ENCODE data around the gene PDE4D. TPM values are rescaled to one million over a fixed set of nuclear protein-coding genes. Genes with fewer than 3 reads are reported as not detected.
A peak's percentile ranks its signal among the peaks of the same experiment; 100 is the strongest.
"Not testable (repeated sequence)": the region's sequence is repeated elsewhere in the genome, so short reads cannot be mapped to it uniquely, and the experiment has no call there.

Gene PDE4D
- total RNA-seq, 1 experiment from 2014 or later = 4.9 TPM

GRCh38 chr5:59390074-59390659 lies 503.4 kb downstream of the PDE4D start:
- peak; percentile 53 for DNase-seq (ENCODE audit: low spot score)
- in situ Hi-C loops (cut with HindIII; ENCODE audit: low sequenced_read_pairs) = no loop called here

GRCh38 chr5:59387127-59387526 lies 506.4 kb downstream of the PDE4D start:
- in situ Hi-C loops (cut with HindIII; ENCODE audit: low sequenced_read_pairs) = no loop called here
- DNase-seq (ENCODE audit: low spot score) = no peak

DNA sequence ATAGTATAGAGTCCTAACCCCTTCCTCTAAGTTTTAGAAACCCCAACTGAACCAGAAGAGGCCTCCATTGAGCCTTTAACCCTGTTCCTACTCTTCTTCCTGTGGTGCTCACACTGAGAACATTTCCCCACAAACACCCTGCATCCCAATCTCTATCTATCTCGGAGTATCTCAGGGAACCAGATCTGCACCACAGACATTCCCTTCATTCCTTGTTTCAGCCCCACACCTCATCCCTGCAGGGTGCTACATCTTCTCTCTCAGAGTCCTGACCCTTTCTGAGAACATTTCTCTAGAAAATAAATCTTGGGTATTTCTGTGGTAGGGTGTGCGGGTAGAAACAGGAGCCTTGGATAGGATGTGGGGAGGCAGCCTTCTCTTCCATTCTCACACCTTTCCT lies 507.8 kb downstream of the PDE4D start:
- DNase-seq (ENCODE audit: low spot score) = no peak
- in situ Hi-C loops (cut with HindIII; ENCODE audit: low sequenced_read_pairs) = no loop called here

- peak; percentile 76 for DNase-seq (ENCODE audit: low spot score)
- in situ Hi-C loops (cut with HindIII; ENCODE audit: low sequenced_read_pairs) = no loop called here
Observed at GRCh38 chr5:59380350-59380951, 513.1 kb downstream of the PDE4D start.

DNA sequence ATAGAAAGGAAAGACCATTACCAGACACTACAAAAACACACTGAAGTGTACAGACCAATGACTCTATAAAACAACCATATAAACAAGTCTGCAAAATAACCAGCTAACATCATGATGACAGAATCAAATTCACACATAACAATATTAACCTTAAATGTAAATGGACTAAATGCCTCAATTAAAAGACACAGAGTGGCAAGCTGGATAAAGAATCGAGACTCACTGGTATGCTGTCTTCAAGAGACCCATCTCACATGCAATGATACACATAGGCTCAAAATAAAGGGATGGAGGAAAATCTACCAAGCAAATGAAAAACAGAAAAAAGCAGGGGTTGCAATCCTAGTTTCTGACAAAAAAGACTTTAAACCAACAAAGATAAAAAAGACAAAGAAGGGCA lies 519.5 kb downstream of the PDE4D start:
- in situ Hi-C loops (cut with HindIII; ENCODE audit: low sequenced_read_pairs); DNase-seq (ENCODE audit: low spot score): not testable (repeated sequence)

- in situ Hi-C loops (cut with HindIII; ENCODE audit: low sequenced_read_pairs) = no loop called here
- DNase-seq (ENCODE audit: low spot score) = no peak
Observed at GRCh38 chr5:59371525-59372127, 521.9 kb downstream of the PDE4D start.

DNA sequence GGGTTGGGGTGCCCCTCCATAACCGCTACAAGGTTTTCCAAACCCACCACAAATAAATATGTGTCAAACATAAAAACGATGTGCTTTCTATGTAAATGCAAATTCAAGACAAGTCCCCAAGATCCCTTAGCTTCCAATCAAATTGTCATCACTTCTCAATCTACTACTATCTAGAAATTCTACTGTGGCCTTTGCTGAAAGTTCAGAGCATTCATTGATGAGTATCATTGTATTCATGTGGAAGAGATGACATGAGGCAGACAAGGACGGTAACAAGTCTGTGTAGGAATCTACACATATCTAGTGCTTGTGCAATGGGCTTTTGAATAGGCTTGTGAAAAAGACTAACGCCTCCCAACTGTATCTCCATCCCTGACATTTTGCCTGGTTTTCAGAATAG lies 524.6 kb downstream of the PDE4D start:
- no peak for DNase-seq (ENCODE audit: low spot score)
- in situ Hi-C loops (cut with HindIII; ENCODE audit: low sequenced_read_pairs) = no loop called here

- in situ Hi-C loops (cut with HindIII; ENCODE audit: low sequenced_read_pairs) = no loop called here
- DNase-seq (ENCODE audit: low spot score) = peak; percentile 74
Observed at GRCh38 chr5:59367791-59368394, 525.6 kb downstream of the PDE4D start.

DNA sequence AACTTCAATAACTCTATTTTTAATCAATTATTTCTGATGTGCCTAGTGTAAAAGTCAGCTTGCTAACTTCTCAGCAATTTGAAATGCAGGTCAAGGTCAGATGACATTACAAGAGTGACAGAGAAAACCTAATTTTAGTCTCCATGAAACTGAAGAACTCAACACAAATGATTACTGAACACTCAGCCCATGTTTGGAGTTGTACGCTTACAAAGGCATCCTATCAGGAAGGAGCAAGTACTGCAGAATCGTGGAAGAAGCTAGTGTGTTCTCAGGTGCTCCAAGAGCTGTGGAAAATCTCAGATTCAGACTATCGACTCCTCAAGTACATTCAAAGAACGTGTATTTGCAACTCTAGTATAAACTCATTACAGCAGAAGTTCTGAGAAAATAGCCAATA lies 526.7 kb downstream of the PDE4D start:
- no peak for DNase-seq (ENCODE audit: low spot score)
- in situ Hi-C loops (cut with HindIII; ENCODE audit: low sequenced_read_pairs) = no loop called here

DNA sequence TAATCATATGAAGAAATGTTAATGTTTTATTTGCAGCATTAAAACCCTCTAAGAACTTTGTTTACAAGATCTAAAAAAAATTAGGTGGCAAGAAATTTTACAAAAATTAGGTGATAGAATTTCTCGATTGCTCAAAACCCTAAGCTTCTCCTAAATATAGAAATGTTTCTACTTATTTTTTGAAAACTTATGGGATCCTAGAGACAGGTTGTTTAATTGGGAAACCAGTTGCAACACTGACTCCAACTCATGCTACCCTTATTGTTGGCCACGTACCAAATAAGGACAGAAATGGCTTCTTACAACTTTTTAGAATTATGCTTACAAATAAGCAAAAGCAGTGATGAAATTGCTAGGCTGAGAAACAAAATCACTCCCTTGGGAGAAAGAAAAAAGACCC lies 531.1 kb downstream of the PDE4D start:
- DNase-seq (ENCODE audit: low spot score) = no peak
- in situ Hi-C loops (cut with HindIII; ENCODE audit: low sequenced_read_pairs) = no loop called here

DNA sequence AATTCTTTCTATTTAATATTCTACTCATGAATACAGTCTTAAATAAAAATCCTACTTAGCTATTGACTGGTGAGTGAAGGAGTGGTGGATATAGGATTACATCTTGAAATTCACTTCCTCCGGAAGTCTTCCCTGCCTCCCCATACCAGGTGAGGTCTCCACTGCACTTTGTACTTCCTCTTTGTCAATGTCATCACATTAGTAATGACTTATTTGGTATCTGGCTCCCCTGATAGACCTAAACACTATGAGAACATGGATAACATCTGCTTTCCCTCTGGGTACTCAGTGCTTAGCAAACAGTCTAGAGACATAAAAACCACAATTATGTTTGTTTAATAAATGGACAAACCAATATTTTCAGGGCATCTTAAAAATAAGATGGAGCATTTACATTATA lies 532.1 kb downstream of the PDE4D start:
- DNase-seq (ENCODE audit: low spot score) = no peak
- in situ Hi-C loops (cut with HindIII; ENCODE audit: low sequenced_read_pairs) = no loop called here

DNA sequence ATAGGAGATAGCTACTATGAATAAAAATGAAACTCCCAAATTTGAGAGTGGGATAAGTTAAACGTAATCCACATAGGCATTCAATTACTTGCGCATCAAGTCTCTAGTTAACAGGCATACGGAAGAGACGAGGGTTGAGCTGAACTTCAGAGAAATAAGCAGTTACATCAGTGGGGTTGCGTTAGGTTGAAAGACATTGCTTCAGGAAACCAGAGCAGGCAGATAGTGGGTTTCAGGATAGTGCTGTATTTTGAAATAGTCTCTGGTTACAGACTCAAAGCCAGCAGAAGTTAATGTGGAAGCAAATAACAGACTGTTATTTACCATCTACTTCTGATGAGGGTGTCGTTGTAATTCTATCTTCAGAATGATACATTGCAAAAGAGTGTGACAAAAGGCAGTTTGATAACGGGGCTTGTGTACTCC lies 533.4 kb downstream of the PDE4D start:
- no peak for DNase-seq (ENCODE audit: low spot score)
- in situ Hi-C loops (cut with HindIII; ENCODE audit: low sequenced_read_pairs) = no loop called here

GRCh38 chr5:59358005-59358861 lies 535.3 kb downstream of the PDE4D start:
- in situ Hi-C loops (cut with HindIII; ENCODE audit: low sequenced_read_pairs) = no loop called here
- DNase-seq (ENCODE audit: low spot score) = no peak

GRCh38 chr5:59357381-59357977 lies 536.0 kb downstream of the PDE4D start:
- in situ Hi-C loops (cut with HindIII; ENCODE audit: low sequenced_read_pairs) = no loop called here
- no peak for DNase-seq (ENCODE audit: low spot score)

GRCh38 chr5:59356813-59357380 lies 536.6 kb downstream of the PDE4D start:
- no peak for DNase-seq (ENCODE audit: low spot score)
- in situ Hi-C loops (cut with HindIII; ENCODE audit: low sequenced_read_pairs) = no loop called here

DNA sequence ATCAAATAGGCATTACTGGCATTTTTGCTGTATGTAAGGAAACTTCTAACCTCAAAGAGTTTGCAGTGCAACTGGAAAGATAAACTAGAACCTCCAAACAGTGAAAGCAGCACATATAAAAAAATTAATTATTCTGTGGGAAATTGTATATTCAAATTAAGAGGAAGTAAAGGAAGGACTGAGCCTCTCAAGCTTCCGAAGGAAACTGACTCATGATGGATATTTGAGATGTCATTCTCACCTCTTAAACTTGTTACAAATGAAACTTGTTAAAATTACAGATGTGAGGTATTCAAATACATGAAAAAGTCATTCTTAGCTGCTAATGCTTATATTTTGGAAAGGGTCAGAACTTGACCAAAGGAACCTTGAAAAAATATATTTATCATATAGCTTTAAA lies 538.7 kb downstream of the PDE4D start:
- DNase-seq (ENCODE audit: low spot score) = no peak
- in situ Hi-C loops (cut with HindIII; ENCODE audit: low sequenced_read_pairs) = no loop called here

GRCh38 chr5:59354274-59354673 lies 539.3 kb downstream of the PDE4D start:
- DNase-seq (ENCODE audit: low spot score) = no peak
- in situ Hi-C loops (cut with HindIII; ENCODE audit: low sequenced_read_pairs) = no loop called here

DNA sequence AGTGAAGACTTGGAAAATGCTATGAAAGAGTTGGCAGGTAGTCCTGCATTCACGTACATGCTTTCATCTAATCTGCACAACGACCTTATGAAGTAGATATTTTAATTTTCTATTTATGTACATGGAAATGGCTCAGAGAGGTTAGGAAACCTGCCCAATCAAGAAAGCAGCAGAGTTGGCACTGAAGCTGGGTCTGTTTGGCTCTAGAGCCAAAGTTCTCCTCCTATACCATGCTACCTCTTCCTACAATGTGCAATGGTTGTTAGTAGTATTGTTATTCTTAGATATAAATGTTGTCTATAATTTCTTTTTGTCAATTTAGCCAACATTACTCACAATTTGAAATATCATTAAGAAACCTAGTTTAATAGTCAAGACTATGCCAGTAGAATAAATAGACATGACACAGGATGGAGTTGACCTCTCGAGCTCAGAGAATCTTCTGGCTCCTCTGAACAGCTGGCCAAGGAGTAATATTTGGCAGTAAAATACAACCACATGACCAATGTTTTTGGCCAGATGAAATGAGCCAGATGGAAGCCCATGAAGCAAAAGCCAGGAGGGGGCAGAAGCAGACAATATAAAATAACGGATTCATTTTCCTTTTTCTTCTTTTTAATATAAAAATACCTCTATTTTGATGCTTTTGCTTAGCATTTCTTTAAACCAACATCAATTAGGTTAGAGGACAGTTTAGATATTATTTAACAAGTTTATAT lies 542.3 kb downstream of the PDE4D start:
- in situ Hi-C loops (cut with HindIII; ENCODE audit: low sequenced_read_pairs) = no loop called here
- DNase-seq (ENCODE audit: low spot score) = peak; percentile 86
